ENCODE data around the gene KLHDC7B.

The KLHDC7B gene

DNA sequence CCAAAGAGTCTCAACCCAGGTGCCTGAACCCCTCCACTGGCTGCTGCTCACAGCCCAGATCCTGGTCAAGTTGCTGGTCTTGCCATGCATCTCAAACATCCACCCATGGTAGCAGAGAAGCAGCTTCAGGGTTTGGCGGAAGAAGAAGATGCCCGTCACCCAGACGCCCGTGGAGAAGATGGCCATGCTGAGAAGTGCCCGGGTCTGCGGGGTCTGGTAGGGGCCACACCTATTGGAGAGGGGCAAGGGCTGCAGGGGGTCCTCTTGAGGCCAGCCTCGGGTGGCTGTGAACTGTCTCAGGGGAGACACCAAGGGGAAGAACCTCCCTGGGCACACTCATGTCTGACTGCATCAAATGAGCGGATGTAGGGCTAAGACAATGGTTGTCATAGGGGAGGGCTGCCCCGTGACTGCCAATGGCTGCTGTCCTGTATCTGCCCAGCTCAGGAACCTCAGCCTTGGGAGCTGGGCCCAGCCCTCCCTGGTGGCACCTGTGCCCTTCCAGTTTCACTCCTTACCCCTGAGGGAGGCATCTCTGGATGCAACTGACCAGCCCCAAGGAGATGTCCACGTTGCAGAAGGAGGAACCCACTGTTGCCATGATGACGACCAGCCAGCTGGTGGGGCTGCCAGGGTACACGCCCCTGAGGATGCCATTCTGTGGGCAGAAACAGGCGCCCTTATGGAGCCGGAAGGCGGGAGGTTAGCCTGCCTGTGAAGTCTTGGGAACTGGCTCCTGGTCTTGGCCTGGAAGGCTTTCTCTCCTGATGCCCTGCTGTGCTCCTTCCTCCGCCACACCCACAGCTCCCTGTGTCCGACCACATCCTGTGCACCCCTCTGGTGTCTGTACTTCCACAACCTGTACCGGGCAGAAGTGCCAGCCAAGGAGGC, 31.4 kb downstream of the KLHDC7B start:
- no peak for FAIRE-seq

GRCh38 chr22:50577697-50577986, 31.9 kb downstream of the KLHDC7B start:
- FAIRE-seq = no peak

DNA sequence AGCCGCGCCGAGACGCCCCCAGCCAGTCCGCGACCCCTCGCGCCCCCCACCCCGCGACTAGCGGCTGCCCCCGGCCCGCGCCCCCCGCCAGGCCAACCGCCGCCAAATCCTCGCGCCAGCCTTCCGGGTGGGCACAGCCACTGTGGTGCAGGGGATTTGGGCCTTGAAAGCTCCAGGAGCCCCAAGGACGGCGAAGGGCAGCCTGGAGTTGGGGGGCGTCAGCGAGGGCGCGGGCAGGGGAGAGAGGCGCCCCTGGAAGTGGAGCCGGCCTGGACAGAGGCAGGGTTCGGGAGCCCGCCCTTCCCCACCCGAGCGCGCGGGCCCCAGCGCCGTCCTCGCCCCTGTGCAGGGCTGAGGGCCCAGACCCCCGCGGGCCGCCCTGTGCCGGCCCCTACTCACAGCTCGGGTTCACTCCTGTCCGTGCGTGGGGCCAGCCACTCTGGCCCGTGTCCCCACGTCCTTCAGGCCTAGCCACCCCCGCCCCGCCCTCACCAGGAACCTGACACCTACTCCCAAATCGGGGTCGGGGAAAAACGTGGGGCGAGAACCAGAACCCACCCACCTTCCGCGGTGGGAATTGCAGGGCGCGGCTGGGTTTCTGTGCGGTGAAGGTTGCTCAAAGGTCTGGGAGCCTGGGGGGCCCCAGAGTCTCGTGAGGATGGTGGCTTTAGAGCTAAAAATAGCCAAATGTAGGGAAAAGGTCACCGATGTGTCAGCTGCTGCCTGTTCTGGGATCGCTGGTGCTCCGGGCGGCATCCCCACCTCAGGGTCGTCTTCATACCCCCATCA, 32.5 kb downstream of the KLHDC7B start, which contains the start of gene CPT1B:
TSS of gene CPT1B (minus strand) at position 441 of the 789 bp plus-strand sequence. CDS start 512 bp downstream, outside the sequence.
- FAIRE-seq = no peak

GRCh38 chr22:50578776-50579310, 33.1 kb downstream of the KLHDC7B start:
- no peak for FAIRE-seq

DNA sequence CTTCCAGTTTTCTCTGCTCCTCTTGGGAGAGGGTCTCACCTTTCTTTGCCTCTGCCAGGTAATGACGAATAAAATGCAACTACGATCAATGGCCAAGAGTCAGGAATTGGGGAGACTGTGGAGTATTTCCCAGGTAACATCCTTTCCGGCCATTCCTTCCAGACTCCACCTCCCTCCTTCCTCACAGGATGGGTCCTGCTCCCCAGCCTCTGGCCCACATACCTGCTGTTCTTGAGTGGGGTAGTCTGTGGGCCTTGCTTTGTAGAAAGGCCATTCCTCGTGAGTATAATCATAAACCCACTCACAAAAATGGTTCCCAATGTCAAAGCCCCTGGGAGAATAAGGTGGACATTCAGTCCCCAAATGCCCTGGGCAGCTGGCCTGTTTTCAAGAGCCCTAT, 34.1 kb downstream of the KLHDC7B start:
- FAIRE-seq = no peak

DNA sequence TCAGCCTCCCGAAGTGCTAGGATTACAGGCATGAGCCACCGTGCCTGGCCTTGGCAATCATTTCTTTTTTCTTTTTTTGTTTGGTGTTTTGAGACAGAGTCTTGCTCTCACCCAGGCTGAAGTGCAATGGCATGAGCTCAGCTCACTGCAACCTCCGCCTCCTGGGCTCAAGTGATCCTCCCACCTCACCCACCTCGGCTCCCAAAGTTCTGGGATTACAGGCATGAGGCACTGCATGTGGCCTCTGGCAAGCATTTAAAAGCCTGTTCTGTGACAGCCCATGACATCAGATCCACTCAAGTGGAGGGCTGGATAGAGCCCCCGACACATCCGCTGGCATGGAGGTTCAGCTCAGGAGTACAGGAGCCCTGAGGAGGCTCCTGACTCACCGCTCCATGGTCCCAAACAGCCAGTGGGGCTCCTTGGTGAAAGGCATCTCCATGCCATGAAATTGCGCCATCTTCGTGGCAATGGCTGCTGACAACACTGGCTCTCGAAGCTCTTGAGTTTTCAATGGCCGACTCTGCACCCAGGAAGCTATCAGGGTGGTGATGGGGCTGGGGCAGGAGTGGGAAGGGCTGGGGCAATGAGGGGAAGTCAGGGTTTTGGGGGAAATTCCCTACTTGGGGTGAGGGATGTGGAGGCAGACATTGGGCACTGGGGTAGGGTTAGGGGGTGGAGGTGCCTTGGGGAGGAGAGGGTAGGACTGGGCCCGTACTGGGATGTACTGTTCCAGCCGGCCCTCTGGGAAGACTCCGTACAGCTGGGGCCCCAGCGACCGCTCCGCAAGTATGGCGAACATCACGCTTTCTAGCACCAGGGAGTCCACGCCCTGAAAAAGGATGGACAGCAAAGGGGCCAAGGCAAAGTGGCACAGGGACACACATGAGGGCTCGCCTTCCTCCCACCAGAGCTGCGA, 35.6 kb downstream of the KLHDC7B start:
- no peak for FAIRE-seq

DNA sequence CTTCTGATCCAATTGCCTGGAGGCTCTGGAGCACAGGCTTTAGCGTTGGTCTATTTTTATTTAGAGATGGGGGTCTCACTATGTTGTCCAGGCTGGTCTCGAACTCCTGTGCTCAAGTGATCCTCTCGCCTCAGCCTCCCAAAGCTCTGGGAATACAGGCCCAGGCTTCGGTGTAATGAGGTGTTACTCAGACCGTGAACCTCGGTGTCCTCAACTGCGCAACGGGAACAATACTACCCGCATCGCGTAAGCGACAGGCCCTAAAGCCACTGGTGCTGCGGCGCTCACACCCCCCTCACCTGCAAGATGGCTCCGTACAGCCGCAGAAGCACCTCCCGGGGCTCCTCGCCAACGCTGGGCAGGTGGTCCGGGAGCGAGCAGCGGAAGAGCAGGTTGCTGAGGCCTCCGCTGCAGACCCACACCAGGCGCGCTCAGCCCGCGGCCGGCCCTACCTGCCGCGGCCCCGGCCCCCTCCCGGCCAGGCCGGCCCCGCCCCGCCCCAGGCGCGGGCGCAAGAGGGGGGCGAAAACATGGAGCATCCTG, 36.3 kb downstream of the KLHDC7B start:
- FAIRE-seq = no peak

DNA sequence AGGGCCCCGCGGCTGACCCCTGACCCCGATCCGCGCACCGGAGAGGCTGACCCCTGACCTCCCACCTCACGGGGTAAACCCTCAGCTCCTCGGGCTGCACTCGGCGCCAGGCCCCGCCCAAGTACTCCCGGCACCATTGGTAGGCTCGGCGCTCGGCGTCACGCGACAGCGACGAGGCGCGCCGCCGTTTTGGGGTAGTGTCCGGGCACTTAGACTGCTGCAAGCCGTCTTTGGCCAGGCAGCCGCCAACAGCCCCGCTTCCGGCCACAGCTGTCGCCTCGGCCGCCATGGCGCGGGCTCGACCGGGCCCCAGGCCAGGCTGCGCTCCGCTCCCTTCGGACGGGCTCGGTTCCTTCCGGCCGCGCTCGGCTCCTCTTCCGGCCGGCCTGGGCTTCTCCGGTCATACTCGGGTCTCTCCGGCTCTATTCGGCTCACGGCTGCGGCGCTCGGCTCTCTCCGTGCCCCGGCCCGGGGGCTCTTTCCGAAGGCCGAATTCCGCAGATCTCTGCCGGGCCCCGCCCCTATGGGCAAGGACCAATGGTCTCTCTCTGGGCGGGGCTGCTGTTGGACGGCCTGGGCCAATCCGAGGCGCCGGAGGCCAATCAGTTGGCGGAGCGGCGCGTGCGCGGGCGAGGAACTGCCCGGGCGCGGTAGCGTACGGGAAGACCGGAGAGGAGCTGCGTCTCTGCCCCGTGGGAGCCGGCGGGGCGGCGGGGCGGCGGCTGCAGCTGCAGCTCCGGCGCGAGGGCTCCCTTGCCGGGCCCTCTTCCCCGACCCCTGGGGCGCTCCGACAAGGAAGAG, 37.0 kb downstream of the KLHDC7B start, which contains the start of gene CHKB:
TSS of gene CHKB (minus strand) at position 357 of the 801 bp plus-strand sequence. CDS start at position 289, 68 bp downstream.
- peak; percentile 99 for FAIRE-seq

- FAIRE-seq = no peak
Observed at GRCh38 chr22:50583294-50583861, 37.7 kb downstream of the KLHDC7B start.

- no peak for FAIRE-seq
Observed at GRCh38 chr22:50584106-50585096, 38.7 kb downstream of the KLHDC7B start.

DNA sequence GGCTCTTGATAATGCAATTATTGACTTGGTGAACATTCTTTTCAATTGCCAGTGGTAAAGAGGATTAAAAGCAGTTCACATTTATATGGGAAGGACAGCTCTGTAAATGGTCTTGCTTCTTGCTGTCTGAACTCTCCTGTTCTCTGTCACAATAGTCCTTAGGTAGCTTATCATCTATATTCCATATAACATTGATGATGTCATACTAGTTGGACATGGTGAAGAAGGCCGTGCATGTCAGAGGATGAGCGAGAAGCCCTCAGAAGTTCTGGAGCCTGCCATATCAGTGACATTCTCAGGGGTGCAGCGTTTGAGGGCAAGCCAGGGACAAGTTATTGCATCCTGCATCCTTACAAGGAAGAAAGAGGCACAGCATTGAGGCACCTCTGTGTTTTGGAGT, 39.5 kb downstream of the KLHDC7B start:
- FAIRE-seq = no peak

DNA sequence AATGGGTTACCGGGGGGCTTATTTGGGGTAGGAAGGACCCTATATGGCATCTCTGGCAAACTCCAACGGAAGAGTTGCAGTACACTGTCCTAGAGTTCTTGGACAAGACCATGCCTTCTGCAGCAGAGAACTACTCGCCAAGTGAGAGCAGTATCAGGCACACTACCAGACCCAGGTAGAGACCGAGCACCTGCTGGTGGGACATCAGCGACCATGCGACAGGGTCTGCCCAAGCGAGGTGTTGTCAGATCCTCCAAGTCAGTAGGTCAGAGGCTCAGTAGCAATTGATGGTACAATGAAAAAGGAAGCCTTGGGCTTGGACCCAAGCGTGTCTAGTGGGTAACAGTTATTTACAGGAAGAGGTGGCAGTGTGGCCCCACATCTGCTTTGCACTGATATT, 40.1 kb downstream of the KLHDC7B start:
- no peak for FAIRE-seq

DNA sequence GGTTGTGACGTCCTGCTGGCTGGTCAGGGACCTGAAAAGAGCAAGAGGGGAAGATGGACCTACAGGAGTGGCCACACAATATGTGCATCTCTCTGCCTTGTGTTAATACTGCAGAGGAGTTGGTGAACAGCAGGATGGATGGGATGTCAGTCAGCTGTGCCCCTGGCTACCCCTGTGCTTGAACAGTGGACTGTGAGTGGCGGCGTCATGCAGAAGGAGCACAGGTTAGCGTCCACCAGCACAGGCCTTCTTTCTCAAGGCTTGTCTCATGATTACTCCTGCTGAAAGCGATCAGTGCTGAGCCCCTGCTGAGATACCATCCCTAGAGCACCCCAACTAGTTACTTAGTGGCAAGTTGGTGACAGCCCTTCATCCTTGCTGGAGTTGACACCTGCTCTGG, 40.7 kb downstream of the KLHDC7B start:
- FAIRE-seq = no peak

- no peak for FAIRE-seq
Observed at GRCh38 chr22:50587407-50587806, 41.7 kb downstream of the KLHDC7B start.

GRCh38 chr22:50595189-50595588, 49.5 kb downstream of the KLHDC7B start:
- FAIRE-seq = no peak

- no peak for FAIRE-seq
Observed at GRCh38 chr22:50597097-50597496, 51.4 kb downstream of the KLHDC7B start.

- FAIRE-seq = no peak
Observed at GRCh38 chr22:50599816-50600455, 54.2 kb downstream of the KLHDC7B start.

GRCh38 chr22:50600538-50600937, 54.8 kb downstream of the KLHDC7B start, which contains the start of gene MAPK8IP2:
Gene MAPK8IP2, plus strand, starts transcription at chr22:50600793. Its CDS starts 26 bp downstream, at chr22:50600819.
- FAIRE-seq = no peak
